ENCODE data around the gene MITF. TPM values are rescaled to one million over a fixed set of nuclear protein-coding genes. Genes with fewer than 3 reads are reported as not detected.

Gene MITF
- total RNA-seq, 1 experiment from 2014 or later = 1.9 TPM

GRCh38 chr3:69861556-69861955 is 122.3 kb downstream of the MITF start (continued):
- TF ChIP-seq CTCF (IDR thresholded peaks at IDR 0.05 in 2 of 3, conservative IDR thresholded peaks at IDR 0.05 in 1 of 3; ENCODE audit: borderline replicate concordance in 1 of 3, insufficient read depth in 1 of 3, low read depth in 2 of 3, low read length in 2 of 3) = no peak
- TF ChIP-seq YY1 (IDR thresholded peaks at IDR 0.05; ENCODE audit: extremely low read depth, insufficient replicate concordance, low read depth, low read length) = no peak
- TF ChIP-seq EZH2phosphoT487 (IDR thresholded peaks at IDR 0.05; ENCODE audit: borderline replicate concordance) = no peak
- no peak for TF ChIP-seq SP1 (IDR thresholded peaks at IDR 0.05; ENCODE audit: low read depth)
- TF ChIP-seq ZFX (IDR thresholded peaks at IDR 0.05) = no peak

GRCh38 chr3:69864141-69864540 is 124.9 kb downstream of the MITF start:
- DNase-seq (ENCODE audit: low read depth, low spot score) = no peak
- no peak for TF ChIP-seq ZFX (IDR thresholded peaks at IDR 0.05)
- TF ChIP-seq CTCF (IDR thresholded peaks at IDR 0.05 in 2 of 3, conservative IDR thresholded peaks at IDR 0.05 in 1 of 3; ENCODE audit: borderline replicate concordance in 1 of 3, insufficient read depth in 1 of 3, low read depth in 2 of 3, low read length in 2 of 3) = no peak
- no peak for TF ChIP-seq SP1 (IDR thresholded peaks at IDR 0.05; ENCODE audit: low read depth)
- TF ChIP-seq CBX3 (IDR thresholded peaks at IDR 0.05; ENCODE audit: low read depth) = no peak
- no peak for TF ChIP-seq MAX (IDR thresholded peaks at IDR 0.05)
- TF ChIP-seq ATF3 (IDR thresholded peaks at IDR 0.05) = no peak
- no peak for TF ChIP-seq POLR2A (IDR thresholded peaks at IDR 0.05; ENCODE audit: borderline replicate concordance, extremely low read depth, insufficient read depth, insufficient read length)
- TF ChIP-seq CEBPB (IDR thresholded peaks at IDR 0.05; ENCODE audit: low read depth) = no peak
- TF ChIP-seq EZH2 (IDR thresholded peaks at IDR 0.05) = no peak
- no peak for TF ChIP-seq JUND (IDR thresholded peaks at IDR 0.05)
- H3K27ac ChIP-seq (ENCODE audit: low read depth, low read length) = no peak overlapping the region
- H3K36me3 ChIP-seq (ENCODE audit: control insufficient read depth in 1 of 2, insufficient read depth in 2 of 2, low read length in 2 of 2) = no peaks in the 10 kb centered on the region
- CTCF ChIA-PET = no interaction called here
- H3K9me2 ChIP-seq (ENCODE audit: insufficient read depth) = no peaks in the 10 kb centered on the region
- no peaks in the 10 kb centered on the region for H3K27me3 ChIP-seq (ENCODE audit: insufficient read depth, low read length)
- ATAC-seq = no peak
- intact Hi-C loops (cut with micrococcal nuclease) = no loop called here
- H3K9ac ChIP-seq (ENCODE audit: low read length) = no peak overlapping the region
- H3K4me2 ChIP-seq (ENCODE audit: low read length) = no peak overlapping the region
- no TSS peak for BruUV-seq (replicated peaks)
- POLR2A ChIA-PET = no interaction called here
- no peak overlapping the region for H3K4me3 ChIP-seq (replicated peaks in 1 of 2; ENCODE audit: low read depth in 1 of 2, low read length in 2 of 2)
- no peaks in the 10 kb centered on the region for H4K20me1 ChIP-seq (ENCODE audit: insufficient read depth)
- no peaks in the 10 kb centered on the region for H3K79me2 ChIP-seq (ENCODE audit: insufficient read depth, low read length)
- no peak overlapping the region for H2AFZ ChIP-seq (ENCODE audit: low read depth, low read length, poor library complexity, severe bottlenecking)
- RAD21 ChIA-PET (ENCODE audit: low non-redundant PET in 1 of 2, low total read pairs in 2 of 2, uncharacterized antibody in 2 of 2, unreplicated experiment in 2 of 2) = no interaction called here
- H3K4me1 ChIP-seq (ENCODE audit: control insufficient read depth in 1 of 2, insufficient read depth in 2 of 2, low read length in 2 of 2) = no peaks in the 10 kb centered on the region
- 0 out of 4 replicates have a peak, but pooled peaks cover 0 to 2% of the 10 kb centered on the region in 2 experiments for H3K9me3 ChIP-seq (ENCODE audit: control insufficient read depth in 1 of 2, insufficient read depth in 1 of 2, low read depth in 1 of 2, low read length in 2 of 2)

Measured in HCT116 (cell line).